Fibroblast of the conjunctiva (primary cell): ENCODE results near the gene FILIP1L.
"Not testable (repeated sequence)": the region's sequence is repeated elsewhere in the genome, so short reads cannot be mapped to it uniquely, and the experiment has no call there.

Source experiments
- DNase-seq: peaks from one replicate; pipeline ENCODE4 v3.0.0-alpha.2; 2010; ENCODE audit warnings: low read depth

The FILIP1L gene

DNA sequence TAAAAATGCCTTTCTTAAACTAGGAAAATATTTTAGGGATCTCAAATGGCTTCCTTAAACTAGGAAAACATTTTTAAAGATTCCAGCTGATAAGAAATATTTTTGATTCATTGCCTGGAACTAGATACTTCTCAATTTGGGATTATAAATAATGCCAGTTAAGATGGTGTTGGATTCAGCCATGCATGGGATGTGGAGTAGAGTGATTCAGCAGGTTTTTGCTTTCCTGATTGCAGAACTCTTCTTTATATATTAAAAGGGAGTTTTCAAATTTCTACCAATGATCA, 15.6 kb downstream of the FILIP1L start:
- no peak for DNase-seq

- no peak for DNase-seq
These were observed 16.1 kb downstream of the FILIP1L start for GRCh38 chr3:100097919-100098783.

DNA sequence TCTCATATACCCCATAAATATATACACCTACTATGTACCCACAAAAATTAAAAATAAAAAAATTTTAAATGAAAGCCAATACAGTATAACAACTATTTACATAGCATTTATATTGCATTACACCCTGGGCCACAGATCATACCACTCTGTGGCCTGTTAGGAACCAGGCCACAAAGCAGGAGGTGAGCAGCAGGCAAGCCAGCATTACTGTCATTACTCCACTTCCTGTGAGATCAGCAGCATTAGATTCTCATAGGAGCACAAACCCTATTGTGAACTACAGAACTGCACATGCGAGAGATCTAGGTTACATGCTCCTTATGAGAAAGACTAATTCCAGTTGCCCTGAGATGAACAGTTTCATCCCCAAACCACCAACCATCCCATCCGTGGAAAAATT, 17.4 kb downstream of the FILIP1L start:
- DNase-seq = no peak

DNA sequence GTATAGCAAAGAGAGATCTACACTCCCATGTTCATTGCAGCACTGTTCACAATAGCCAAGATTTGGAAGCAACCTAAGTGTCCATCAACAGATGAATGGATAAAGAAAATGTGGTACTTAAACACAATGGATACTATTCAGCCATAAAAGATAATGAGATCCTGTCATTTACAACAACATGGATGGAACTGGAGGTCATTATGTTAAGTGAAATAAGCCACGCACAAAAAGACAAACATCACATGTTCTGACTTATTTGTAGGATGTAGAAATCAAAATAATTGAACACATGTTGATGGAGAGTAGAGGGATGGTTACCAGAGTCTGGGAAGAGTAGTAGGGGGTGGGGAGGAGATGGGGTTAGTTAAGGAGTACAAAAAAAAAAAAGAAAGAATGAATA, 18.0 kb downstream of the FILIP1L start:
- DNase-seq = not testable (repeated sequence)

- no peak for DNase-seq
These were observed 20.5 kb downstream of the FILIP1L start for GRCh38 chr3:100093831-100094230.

DNA sequence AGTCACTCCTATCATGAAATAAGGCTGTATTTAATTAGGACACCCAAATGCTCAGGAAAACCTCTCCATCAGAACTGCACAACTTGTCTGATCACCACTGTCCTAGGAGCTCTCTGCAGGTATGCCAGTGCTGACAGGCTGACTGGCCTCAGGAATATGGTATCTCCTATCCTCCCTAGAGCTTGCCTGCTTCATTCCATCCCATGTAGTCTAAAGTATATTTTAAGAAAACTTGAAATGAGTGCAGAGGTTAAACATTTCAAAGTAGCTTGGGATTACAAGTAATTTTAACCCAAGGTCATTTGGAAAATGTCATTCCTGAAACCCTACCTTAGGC, 23.7 kb downstream of the FILIP1L start:
- DNase-seq = no peak

DNA sequence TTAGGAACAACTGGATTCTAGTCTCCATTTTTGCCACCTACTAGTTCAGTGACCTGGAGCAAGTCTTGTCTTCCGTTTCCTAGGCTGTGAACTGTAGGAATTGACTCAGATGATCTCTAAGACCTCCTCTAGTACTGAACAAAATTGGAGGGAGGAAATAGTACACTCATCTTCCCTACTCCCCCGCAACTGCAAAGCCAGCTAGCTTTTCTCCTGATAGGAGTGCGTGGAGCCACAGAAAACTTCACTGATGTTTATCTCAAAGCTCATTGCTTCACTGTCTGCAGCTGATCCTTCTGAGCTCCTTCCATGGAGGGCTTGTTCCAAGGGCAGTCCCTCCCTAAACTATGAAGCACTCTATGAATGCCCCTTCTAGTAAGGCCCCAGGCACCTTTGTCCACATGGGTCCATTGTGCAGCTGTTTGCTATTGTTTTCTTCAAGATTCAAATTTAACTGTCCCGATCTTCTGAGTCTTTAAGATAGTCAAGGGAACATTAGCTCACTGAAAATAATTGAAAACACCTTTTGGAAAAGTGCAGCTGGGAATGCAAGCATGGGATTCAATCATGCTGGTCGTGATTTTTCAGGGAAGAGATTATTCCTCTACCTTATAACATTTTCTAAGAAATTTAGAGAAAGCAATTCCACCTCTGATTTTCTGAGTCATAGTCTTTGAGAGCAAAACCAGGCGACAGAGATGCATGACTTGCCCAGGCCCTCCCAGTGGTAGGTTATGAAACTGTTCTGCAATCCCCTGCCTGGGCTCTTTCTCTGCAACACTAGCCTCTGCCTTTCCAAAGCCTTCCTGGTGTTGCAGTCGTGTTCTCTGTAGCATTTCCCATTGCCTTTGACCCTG, 24.3 kb downstream of the FILIP1L start:
- DNase-seq = peak; percentile 31

GRCh38 chr3:100088735-100089368, 25.4 kb downstream of the FILIP1L start:
- DNase-seq = no peak

DNA sequence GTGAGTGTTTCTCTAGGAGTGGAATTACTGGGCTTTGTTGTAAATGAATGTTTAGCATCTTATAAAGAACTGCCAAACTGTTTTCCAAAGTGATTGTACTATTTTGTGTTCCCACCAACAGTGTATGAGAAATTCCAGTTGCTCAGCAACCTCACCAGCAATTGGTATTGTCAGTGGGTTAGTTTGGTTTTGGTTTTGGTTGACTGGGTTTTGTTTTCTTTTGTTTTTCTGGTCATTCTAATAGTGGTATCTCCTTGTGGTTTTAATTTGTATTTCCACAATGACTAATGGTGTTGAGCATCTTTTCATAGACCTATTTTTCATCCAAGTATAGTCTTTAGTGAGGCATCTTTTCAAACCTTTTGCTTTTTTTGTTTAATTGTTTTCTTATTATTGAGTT, 27.1 kb downstream of the FILIP1L start:
- DNase-seq = peak; percentile 36

- no peak for DNase-seq
These were observed 27.9 kb downstream of the FILIP1L start for GRCh38 chr3:100086401-100086800.

GRCh38 chr3:100084100-100084806, 30.0 kb downstream of the FILIP1L start:
- DNase-seq = no peak

GRCh38 chr3:100083209-100083608, 31.1 kb downstream of the FILIP1L start:
- no peak for DNase-seq

- no peak for DNase-seq
These were observed 31.6 kb downstream of the FILIP1L start for GRCh38 chr3:100082714-100083113.

DNA sequence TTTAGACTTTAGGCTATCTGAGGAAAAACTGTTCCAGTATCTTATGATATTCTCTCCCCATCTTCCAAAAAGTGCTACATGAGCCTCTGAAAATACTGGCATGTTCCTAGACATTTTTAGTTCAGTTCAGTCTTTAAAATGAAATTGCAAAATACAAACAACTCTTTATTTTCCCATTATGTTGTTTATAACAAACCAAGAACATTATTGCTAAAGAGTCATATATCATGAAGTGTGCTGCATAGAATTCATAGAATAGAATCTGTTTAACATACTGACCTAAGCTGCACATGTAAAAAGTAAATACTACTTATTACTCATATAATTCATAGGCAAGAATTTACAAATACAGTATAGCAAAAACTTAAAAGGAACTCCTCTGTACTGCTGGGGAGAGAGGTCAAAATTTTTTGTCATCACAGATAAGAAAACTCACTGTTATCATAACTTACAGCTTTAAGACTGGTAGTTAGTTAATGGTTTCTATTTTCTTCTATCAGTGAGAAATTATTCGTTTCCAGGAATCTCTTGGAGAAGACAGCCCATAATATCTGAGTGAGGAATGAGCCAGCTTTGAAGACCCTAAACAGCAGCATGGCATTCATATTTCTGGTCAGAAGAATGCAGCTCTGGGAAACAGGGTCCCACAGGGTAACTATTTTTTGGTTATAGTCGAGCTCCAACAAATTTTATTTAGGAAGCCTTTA, 32.2 kb downstream of the FILIP1L start:
- no peak for DNase-seq

GRCh38 chr3:100081311-100081710, 33.0 kb downstream of the FILIP1L start:
- DNase-seq = no peak

- no peak for DNase-seq
These were observed 33.7 kb downstream of the FILIP1L start for GRCh38 chr3:100080573-100080972.

DNA sequence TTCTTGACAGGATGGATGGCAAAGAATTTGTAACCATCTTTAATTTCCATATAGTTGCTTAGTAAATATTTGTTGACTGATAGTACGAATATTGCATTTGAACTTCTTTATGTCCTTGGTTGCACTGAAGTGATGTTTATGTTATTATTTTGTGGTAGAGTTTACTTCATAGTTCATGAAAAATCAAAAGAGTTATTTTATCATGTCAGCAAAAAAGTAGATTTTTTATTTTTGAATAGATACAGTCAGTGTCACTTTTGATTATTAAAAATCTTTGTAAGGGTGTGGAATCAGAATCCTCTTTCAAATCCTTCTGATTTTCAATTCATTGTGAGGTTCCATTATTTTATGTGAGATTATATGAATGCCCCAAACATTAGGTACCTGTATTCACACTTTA, 35.0 kb downstream of the FILIP1L start:
- DNase-seq = no peak

DNA sequence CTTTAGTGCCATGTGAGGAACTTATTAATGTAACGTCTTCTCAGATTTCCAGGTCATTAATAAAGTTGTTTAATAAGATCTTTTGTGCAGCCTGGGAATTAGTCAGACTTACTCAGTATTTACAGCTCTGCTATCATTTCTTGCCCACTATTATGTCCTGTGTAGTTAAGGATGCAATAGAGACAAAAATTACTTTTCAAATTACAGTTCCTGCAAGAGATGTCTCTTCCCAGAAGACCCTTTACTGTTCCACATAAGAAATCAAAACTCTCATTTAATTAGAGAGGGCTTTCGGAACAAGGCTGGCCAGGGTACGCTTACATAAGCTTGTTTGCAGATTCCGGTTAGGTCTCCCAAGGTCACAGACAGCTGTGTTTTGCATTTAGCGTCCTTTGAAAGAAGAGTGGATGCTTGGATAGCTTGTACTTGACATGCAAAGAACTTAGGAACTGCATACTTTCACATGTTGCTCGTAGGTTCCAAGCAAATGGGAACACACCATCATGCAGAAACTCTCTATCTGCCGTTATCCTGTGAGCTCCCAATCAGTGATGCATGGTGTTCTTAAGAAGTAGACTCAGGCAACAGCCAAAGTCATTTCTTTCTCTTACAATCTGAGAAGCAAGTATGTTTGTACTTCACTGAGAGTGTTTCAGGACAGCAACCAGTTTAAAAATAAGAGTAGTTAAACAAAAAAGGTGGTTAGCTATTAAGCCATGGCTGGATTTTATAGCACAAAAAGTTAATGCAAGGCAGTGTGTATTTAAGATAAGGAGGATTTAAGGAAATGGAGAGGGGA, 37.4 kb downstream of the FILIP1L start:
- no peak for DNase-seq

DNA sequence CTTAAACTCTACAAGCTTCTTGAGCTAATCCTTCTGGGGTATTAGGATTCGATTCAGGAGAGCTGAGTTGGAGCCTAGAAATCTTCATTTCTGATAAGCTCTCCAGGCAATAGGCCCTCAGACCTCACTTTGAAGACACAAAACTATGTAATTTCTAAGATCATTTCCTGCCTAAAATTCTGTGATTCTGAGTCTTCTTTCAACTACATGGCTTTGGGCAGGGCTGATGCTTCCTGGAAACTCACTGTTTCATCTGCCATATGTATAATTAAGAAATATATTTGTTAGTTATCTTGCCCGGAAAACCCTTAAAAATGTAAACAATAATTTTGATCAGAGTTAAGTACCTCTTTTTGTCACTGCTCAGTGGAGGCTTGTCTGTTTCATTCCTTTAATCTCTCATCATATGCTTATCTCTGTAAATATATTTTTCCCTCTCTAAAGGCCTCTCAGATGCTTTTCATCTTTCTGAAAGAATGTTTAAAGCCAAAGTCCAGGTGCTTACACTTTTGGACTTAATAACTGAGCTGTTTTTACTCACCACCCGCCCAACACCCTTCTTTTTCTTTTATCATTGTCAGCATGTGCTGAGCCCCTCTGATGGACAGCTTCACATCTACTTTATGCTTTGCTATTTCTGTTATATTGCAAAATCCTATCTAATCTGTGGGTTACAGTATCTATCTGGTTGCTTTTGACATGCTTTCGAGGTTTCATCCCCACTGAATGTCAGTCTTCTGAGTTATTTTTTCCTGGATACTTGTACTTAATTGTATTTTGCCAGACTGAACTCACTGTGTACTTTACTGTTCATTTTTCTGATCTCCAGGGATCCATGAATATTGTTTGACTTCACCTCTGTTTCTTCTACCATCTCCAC, 38.2 kb downstream of the FILIP1L start:
- no peak for DNase-seq

DNA sequence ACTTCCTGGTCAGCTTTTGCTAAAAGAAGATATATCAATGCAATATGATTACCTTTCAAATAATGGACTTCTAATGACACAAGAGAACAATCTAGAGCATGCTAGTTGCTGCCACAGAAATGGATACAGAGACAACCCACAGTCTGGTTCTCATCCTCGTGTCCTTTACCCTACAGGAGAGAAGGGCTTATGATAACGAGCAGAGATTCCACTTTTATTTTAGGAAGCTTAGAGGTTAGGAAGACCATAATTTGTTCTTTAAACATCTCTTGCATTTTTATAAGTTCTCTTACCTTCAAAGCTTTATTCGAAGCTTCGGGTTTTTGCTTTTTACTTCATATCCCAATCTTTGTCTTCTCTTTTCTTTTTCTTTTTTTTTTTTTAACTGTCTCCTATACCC, 39.1 kb downstream of the FILIP1L start:
- no peak for DNase-seq
